Motor neuron (in vitro differentiated cells): ENCODE results near the gene CYP4A22. TPM values are rescaled to one million over a fixed set of nuclear protein-coding genes. Genes with fewer than 3 reads are reported as not detected.
A peak's percentile ranks its signal among the peaks of the same experiment; 100 is the strongest.
"Not testable (repeated sequence)": the region's sequence is repeated elsewhere in the genome, so short reads cannot be mapped to it uniquely, and the experiment has no call there.

Experiments
- ATAC-seq, 8 experiments: fragments of 200-7000 bp; cut with Tn5 transposase; replicated peaks in 6 of 8; 2 replicates each; pipeline ENCODE4 v1.8.0; 2021; ENCODE audit warnings: mild to moderate bottlenecking in 8 of 8, moderate library complexity in 8 of 8
- H3K27ac ChIP-seq, 2 donors: fragments of 250-450 bp; sonication (Bioruptor Pico); 2 replicates each; pipeline ENCODE4 v1.9.0; 2021; ENCODE audit warnings: antibody characterized with exemption in 2 of 2, mild to moderate bottlenecking in 2 of 2, moderate library complexity in 1 of 2
- H3K4me1 ChIP-seq, 2 donors: fragments of 250-450 bp; sonication (Bioruptor Pico); replicated peaks in 1 of 2; 2 replicates each; pipeline ENCODE4 v1.6.1; 2021; ENCODE audit warnings: antibody characterized with exemption in 2 of 2, mild to moderate bottlenecking in 2 of 2, moderate library complexity in 1 of 2
- H3K4me3 ChIP-seq, 5 donors: fragments of 250-450 bp; sonication (Bioruptor Pico); 2 replicates each; pipeline ENCODE4 v1.9.0; 2021; ENCODE audit warnings: antibody characterized with exemption in 5 of 5, mild to moderate bottlenecking in 5 of 5, moderate library complexity in 4 of 5
- WGBS, 10 experiments: fragments of 450-650 bp; shearing (Covaris generic); methylation state at CpG; one replicate each; pipeline ENCODE4 v1.0.0; 2022; 5-methylcytosine and 5-hydroxymethylcytosine counted together
- in situ Hi-C, 9 experiments: fragments of 400-800 bp; cut with MboI; loops; one replicate each; pipeline ENCODE4 v1.15.0; 2021; ENCODE audit warnings: low sequenced_read_pairs in 9 of 9, low pct_unique_long_range_greater_than_20kb in 2 of 9; ENCODE audit not compliant: unreplicated experiment in 9 of 9
- total RNA-seq, 8 experiments: library from RNA; unstranded; fragments of 300-600 nt; gene quantifications; 2 replicates each; pipeline versions ENCODE4 v1.2.3 to v1.2.4, GENCODE V29; 2022

CYP4A22 gene
- total RNA-seq, 8 experiments from 2014 or later = 0.21 to 2.4 (median 0.93) TPM; not detected in 2

DNA sequence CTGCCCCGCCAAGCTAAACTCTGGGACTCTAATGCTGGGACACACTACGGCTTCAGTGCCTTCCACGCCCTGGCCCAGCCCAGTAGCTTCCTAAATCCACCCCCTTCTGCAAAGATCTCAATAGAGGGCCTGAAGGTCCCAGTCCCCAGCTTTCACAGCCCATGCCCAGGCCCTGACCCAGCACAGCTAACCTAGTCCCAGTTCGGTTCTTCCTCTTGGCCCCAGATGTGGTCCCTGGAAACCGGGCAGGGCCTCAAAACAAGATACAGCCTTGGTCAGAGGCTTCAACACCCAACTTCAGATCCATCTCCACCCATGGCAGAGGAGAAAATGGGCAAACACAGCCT, 53.2 kb downstream of the CYP4A22 start:
- ATAC-seq = no peak
- H3K4me1 ChIP-seq = peaks cover 0 to 8% of the 10 kb centered on the region in 2 donors
- WGBS, 10 experiments = 0 to 89% (median 67%) methylated on average over 1 to 4 of the region's 5 CpGs; no CpG with 5 or more reads in 4 of the 10 experiments
- no peak overlapping the region for H3K4me3 ChIP-seq
- no peak overlapping the region for H3K27ac ChIP-seq
- in situ Hi-C loops = loop anchor here in 6 of 9 experiments (25.0 kb wide), 5 partner anchors 197 to 797 kb away; partner anchors contain the start of genes FOXE3 (in 2 of the 6), FOXD2 (in 1 of the 6) and TRABD2B (in 1 of the 6)

DNA sequence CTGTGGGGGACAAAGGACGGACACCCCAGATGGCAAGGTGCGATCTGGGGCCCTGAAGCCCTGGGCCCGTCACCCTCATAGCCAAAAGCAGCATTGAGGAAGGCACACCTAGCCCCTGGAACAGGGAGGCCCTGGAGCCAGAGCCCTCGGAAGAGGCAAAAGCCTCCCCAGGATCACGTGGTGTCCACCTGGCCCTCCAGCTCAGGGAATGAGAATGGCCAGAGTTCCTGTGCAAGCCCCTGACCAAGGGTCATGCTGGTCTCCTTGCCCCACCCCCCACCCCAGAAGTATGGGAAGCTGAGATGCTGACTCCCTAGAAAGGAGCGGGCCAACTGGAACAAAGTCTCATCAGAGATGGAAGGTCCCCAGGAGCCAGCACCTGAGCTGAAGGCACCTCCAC, 53.6 kb downstream of the CYP4A22 start:
- in situ Hi-C loops = loop anchor here in 6 of 9 experiments (25.0 kb wide), 5 partner anchors 196 to 796 kb away; partner anchors contain the start of genes FOXE3 (in 2 of the 6), FOXD2 (in 1 of the 6) and TRABD2B (in 1 of the 6)
- WGBS, 10 experiments = 75 to 93% (median 87%) methylated on average over 2 to 6 of the region's 6 CpGs; no CpG with 5 or more reads in 6 of the 10 experiments
- Histone ChIP-seq H3K4me3 (no peak overlapping the region), H3K27ac (no peak overlapping the region), H3K4me1 (peaks cover 0 to 8% of the 10 kb centered on the region in 2 donors)
- no peak for ATAC-seq

DNA sequence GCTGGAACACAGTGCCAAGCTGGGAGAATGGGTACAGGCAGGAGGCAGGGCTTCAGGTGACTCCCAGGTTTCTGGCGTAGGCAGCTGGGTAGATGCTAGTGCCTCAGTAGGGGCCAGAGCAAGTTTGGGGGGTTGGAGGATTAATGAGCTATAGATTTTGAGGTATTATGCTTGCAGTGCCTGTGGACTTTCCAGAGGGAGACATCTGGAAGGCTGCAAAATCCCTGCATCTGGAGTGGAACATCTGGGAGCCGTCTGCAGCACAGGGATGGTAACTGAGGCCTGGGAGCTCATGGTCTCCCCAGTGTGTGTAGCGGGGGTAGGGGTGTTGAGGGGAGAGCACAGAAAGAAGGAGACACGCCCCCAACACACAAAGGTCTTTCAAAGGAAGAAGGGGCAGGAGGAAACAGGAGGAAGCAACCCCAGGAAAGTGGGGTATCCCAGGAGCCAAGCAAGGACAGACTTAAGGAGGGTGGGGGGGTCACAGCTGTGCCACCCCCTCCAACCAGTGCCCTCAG, 54.8 kb downstream of the CYP4A22 start:
- Histone ChIP-seq H3K27ac (no peak overlapping the region), H3K4me1 (peaks cover 0 to 8% of the 10 kb centered on the region in 2 donors), H3K4me3 (no peak overlapping the region)
- WGBS, 10 experiments = 85 to 100% (median 90%) methylated on average over 1 to 3 of the region's 4 CpGs; no CpG with 5 or more reads in 6 of the 10 experiments
- no peak for ATAC-seq
- in situ Hi-C loops = loop anchor here in 6 of 9 experiments (25.0 kb wide), 5 partner anchors 195 to 795 kb away; partner anchors contain the start of genes FOXE3 (in 2 of the 6), FOXD2 (in 1 of the 6) and TRABD2B (in 1 of the 6)

DNA sequence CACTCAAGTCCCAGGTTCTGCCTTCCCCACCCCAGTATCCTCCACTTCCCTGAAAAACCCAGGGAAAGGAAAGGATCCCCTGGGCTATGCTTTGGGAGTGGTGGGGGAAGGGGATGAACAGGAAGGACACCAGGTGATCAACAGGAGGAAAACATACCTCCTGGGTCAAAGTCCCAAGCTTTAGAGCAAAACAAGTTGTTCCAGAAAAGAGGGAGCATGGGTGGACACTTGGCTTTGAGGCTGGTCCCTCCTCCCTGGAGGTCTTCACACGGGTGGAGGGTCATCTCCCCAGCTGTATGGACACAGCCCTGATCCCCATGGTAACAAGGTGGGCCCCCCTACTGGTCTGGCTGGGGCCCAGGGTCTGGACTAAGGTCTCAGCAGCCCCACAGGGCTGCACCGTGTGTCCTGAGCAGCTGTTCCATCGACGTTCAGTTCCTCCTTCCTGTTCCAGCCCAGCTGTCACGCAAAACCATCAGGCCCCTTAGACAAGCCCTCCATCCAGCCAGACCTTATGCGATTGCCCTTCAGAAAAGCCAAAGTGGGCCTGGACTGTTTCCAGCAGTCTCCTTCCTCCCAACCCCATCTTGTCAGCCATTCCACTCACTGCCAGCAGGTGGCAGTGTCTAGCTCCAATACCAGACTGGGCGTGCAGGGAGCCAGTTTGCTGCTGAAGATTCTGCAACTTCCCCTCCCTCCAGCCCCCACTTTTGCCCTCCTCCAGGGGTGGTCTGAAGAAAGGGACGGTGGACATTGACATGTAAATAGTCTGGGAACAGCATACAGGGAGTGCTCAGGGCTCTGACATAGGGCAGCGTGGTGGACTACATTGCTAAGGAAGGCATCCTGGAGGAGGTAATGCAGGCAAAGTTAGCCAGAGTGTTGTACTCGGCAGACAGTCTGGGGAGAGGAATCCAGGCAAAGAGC, 55.5 kb downstream of the CYP4A22 start:
- H3K4me3 ChIP-seq = no peak overlapping the region
- 9 to 25% (median 14%) methylated on average over 4 to 9 of the region's 10 CpGs; no CpG with 5 or more reads in 6 of the 10 experiments for WGBS, 10 experiments
- no peak overlapping the region for H3K27ac ChIP-seq
- H3K4me1 ChIP-seq = peaks cover 0 to 8% of the 10 kb centered on the region in 2 donors
- peak; percentile 13 to 93 (median 80) for ATAC-seq
- in situ Hi-C loops = loop anchor here in 6 of 9 experiments (25.0 kb wide), 5 partner anchors 195 to 795 kb away; partner anchors contain the start of genes FOXE3 (in 2 of the 6), FOXD2 (in 1 of the 6) and TRABD2B (in 1 of the 6)

DNA sequence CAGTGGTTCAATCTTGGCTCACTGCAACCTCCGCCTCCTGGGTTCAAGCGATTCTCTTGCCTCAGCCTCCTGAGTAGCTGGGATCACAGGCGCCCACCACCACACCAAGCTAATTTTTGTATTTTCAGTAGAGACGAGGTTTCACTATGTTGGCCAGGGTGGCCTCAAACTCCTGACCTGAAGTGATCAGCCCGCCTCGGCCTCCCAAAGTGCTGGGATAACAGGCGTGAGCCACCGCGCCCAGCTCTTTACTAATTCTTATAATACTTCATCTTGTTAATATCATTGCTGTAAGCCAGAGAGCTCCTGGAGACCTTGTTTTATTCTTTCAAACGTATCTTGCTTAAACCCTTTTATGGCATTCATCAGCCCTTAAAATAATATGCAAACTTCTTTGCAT, 56.3 kb downstream of the CYP4A22 start:
- 49 to 97% (median 91%) methylated on average over 1 to 10 of the region's 10 CpGs for WGBS, 10 experiments
- H3K27ac ChIP-seq, ATAC-seq, H3K4me1 ChIP-seq, H3K4me3 ChIP-seq: not testable (repeated sequence)
- in situ Hi-C loops = loop anchor here in 6 of 9 experiments (25.0 kb wide), 5 partner anchors 194 to 794 kb away; partner anchors contain the start of genes FOXE3 (in 2 of the 6), FOXD2 (in 1 of the 6) and TRABD2B (in 1 of the 6)

DNA sequence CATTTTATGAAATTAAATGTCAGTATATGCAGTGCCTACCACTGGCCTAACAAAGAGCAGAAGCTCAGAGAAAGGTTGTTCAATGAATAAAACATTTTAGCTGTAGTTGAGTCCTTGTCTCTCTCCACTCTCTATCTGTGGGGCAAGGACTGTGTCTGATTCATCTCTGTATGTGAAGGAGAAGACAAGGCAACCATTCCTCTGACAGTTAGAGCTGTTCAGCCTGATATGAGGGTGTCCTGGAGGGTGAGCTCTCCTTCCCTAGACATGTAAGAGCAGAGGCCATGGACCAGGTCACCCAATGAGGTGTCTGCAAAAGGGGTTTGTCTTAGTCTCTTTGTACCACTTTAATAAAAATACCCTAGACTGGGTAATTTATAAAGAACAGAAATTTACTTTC, 57.1 kb downstream of the CYP4A22 start:
- H3K4me1 ChIP-seq = peaks cover 0 to 8% of the 10 kb centered on the region in 2 donors
- ATAC-seq = no peak
- in situ Hi-C loops = loop anchor here in 6 of 9 experiments (25.0 kb wide), 5 partner anchors 193 to 793 kb away; partner anchors contain the start of genes FOXE3 (in 2 of the 6), FOXD2 (in 1 of the 6) and TRABD2B (in 1 of the 6)

DNA sequence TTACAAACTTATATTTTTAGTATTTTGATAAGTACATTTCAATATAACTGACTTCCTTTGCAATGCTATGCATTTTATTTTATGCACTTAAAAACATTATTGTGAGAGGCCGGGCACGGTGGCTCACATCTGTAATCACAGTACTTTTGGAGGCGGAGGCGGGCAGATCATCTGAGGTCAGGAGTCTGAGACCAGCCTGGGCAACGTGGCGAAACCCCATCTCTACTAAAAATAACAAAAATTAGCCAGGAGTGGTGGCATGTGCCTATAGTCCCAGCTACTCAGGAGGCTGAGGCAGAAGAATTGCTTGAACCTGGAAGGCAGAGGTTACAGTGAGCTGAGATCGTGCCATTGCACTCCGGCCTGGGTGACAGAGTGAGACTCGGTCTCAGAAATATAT, 58.7 kb downstream of the CYP4A22 start:
- not testable (repeated sequence) for ATAC-seq, H3K4me1 ChIP-seq, H3K27ac ChIP-seq, H3K4me3 ChIP-seq
- in situ Hi-C loops = loop anchor here in 6 of 9 experiments (25.0 kb wide), 5 partner anchors 191 to 791 kb away; partner anchors contain the start of genes FOXE3 (in 2 of the 6), FOXD2 (in 1 of the 6) and TRABD2B (in 1 of the 6)
- WGBS, 10 experiments = 65 to 100% (median 93%) methylated on average over 1 to 9 of the region's 9 CpGs; no CpG with 5 or more reads in 1 of the 10 experiments

More for the DNA sequence above, 57.1 kb downstream of the CYP4A22 start:
- no peak overlapping the region for H3K27ac ChIP-seq
- no peak overlapping the region for H3K4me3 ChIP-seq

DNA sequence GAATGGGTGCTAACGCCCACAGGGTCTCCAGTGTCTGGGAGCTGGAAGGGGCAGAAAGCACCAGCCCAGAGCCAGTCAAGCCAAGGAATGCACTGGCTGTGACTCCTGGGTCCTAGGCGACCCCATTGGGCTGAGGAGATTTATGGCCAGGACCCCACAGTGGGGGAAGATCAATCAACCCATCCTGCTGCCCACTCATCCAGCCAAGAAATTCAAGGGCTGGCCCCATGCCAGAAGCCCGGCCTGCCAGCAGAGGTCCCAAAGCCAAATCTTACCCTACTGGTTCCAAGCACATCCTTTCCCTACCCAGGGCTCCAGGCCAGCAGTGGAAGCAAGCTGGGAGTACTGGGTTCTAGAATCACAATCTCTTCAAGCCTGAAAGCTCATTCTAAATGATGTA, 59.4 kb downstream of the CYP4A22 start:
- in situ Hi-C loops = loop anchor here in 6 of 9 experiments (25.0 kb wide), 5 partner anchors 191 to 791 kb away; partner anchors contain the start of genes FOXE3 (in 2 of the 6), FOXD2 (in 1 of the 6) and TRABD2B (in 1 of the 6)
- Histone ChIP-seq H3K4me3 (no peak overlapping the region), H3K27ac (no peak overlapping the region), H3K4me1 (peaks cover 0 to 8% of the 10 kb centered on the region in 2 donors)
- 73 to 100% (median 79%) methylated on average over 1 to 3 of the region's 3 CpGs; no CpG with 5 or more reads in 6 of the 10 experiments for WGBS, 10 experiments
- no peak for ATAC-seq

DNA sequence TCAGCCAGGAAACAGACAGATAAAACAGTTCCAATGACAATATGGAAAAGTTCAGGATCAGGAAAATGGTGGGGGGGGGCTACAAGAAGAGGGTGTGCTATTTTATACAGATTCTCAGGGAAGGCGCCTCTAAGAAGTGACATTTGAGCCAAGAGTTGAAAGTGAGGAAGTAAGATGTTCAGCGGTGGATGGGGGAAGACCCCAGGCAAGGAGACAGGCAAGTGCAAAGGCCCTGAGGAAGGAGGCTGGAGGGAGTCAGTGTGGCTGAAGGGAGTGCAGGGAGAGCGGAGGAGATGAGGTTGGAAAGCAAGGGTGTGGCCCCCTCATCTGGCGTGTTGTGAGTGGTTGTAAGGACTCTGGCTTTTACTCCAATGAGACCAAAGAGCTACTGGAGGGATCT, 61.0 kb downstream of the CYP4A22 start:
- H3K4me3 ChIP-seq = no peak overlapping the region
- no peak overlapping the region for H3K27ac ChIP-seq
- WGBS, 10 experiments = 41 to 100% (median 85%) methylated on average over 1 to 4 of the region's 4 CpGs
- peaks cover 0 to under 1% of the 10 kb centered on the region in 2 donors for H3K4me1 ChIP-seq
- in situ Hi-C loops = loop anchor here in 6 of 9 experiments (25.0 kb wide), 5 partner anchors 189 to 789 kb away; partner anchors contain the start of genes FOXE3 (in 2 of the 6), FOXD2 (in 1 of the 6) and TRABD2B (in 1 of the 6)
- no peak for ATAC-seq

Other genes starting within 250 kb of the CYP4A22 start
- 1 to 10 TPM in 1 of 8 experiments, under 1 TPM in 5, not detected in 2; 0.15 to 1.0 (median 0.25) TPM for gene CYP4A11, start 196.0 kb upstream of the CYP4A22 start, total RNA-seq
- gene CYP4X1, start 113.8 kb upstream of the CYP4A22 start, total RNA-seq = 10 to 100 TPM in 3 of 8 experiments, 1 to 10 TPM in 5; 1.4 to 52.7 (median 4.5) TPM
- gene CYP4Z1, start 70.2 kb upstream of the CYP4A22 start, total RNA-seq = 10 to 100 TPM in 3 of 8 experiments, under 1 TPM in 3, not detected in 2; 0.05 to 40.1 (median 7.0) TPM
- 1 to 10 TPM in 2 of 8 experiments, under 1 TPM in 1, not detected in 5; 0.71 to 3.2 (median 1.0) TPM for gene PDZK1IP1, start 52.6 kb downstream of the CYP4A22 start, total RNA-seq
- gene TAL1, start 94.8 kb downstream of the CYP4A22 start, total RNA-seq = 10 to 100 TPM in 1 of 8 experiments, 1 to 10 TPM in 1, under 1 TPM in 3, not detected in 3; 0.14 to 10.5 (median 0.38) TPM
- 10 to 100 TPM in 2 of 8 experiments, 1 to 10 TPM in 6; 1.2 to 20.3 (median 3.7) TPM for gene STIL, start 176.7 kb downstream of the CYP4A22 start, total RNA-seq
- gene CMPK1, start 196.3 kb downstream of the CYP4A22 start, total RNA-seq = 10 to 100 TPM; 48.8 to 67.5 (median 57.5) TPM